Right lobe of liver (tissue), 4 donors: Measurements from ENCODE around the gene SEC31A.

Experiments used
- CTCF ChIP-seq, 4 donors: fragments of 200-600 bp in 3 of 4; fragments of 450-650 bp in 1 of 4; IDR thresholded peaks; one replicate each; pipeline versions ENCODE4 v1.5.1 to v1.8.0; 2016 to 2022; ENCODE audit warnings: antibody characterized with exemption in 4 of 4, mild to moderate bottlenecking in 2 of 4
- POLR2A ChIP-seq: fragments of 450-650 bp; IDR thresholded peaks from one replicate; pipeline ENCODE4 v1.6.1; 2017; ENCODE audit warnings: antibody characterized with exemption, mild to moderate bottlenecking
- donor health status: DM: no; HTN: no; CAD: no.
- donor health status: DM: no; HTN: no; CAD: no.
- donor health status: DM: no; HTN: yes; CAD: no.

DNA sequence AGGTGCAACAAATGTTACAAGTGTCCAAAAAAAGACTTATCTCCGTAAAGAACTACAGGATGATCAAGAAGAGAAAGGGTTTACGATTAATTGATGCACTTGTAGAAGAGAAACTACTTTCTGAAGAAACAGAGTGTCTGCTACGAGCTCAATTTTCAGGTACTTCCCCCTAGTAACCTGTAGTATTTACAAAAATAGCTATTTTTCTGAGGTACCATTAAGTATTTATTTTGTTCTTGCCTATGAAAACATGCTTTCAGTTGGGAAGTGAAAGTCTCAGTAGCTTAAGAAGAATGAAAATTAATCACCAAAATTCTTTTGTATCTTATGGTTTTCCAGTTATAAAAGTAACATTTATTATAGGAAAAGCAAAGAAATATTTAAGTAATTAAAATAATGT, 15.5 kb upstream of the SEC31A start:
- TF ChIP-seq CTCF (IDR thresholded peaks at IDR 0.05) (no peak), POLR2A (no peak)
